GM12878 (cell line): ENCODE data around the gene PISD. TPM values are rescaled to one million over a fixed set of nuclear protein-coding genes. Genes with fewer than 3 reads are reported as not detected.

Experiments used
- E2F4 ChIP-seq: IDR thresholded peaks from 2 replicates; pipeline ENCODE4 v1.6.1; 2012; ENCODE audit warnings: low read depth, low read length, improper control_type of control experiment
- E2F8 ChIP-seq: fragments of 450-650 bp; IDR thresholded peaks from 2 replicates; pipeline ENCODE4 v1.6.1; 2018; ENCODE audit warnings: mild to moderate bottlenecking, low read depth, moderate library complexity; ENCODE audit not compliant: partially characterized antibody
- E4F1 ChIP-seq: fragments of 450-650 bp; IDR thresholded peaks from 2 replicates; pipeline ENCODE4 v1.6.1; 2018; ENCODE audit warnings: borderline replicate concordance, mild to moderate bottlenecking; ENCODE audit not compliant: partially characterized antibody
- KAT2A ChIP-seq: conservative IDR thresholded peaks from 2 replicates; pipeline ENCODE4 v1.6.1; 2011; ENCODE audit warnings: low read depth, low read length; ENCODE audit not compliant: control insufficient read depth
- MEF2A ChIP-seq: IDR thresholded peaks from 2 replicates; pipeline ENCODE4 v1.6.1; 2011; ENCODE audit warnings: low read depth, mild to moderate bottlenecking, low read length, moderate library complexity; ENCODE audit not compliant: insufficient read depth
- MYB ChIP-seq: fragments of 150-350 bp; IDR thresholded peaks from 2 replicates; pipeline ENCODE4 v1.6.1; 2014; ENCODE audit warnings: mild to moderate bottlenecking, low read depth, low read length, borderline replicate concordance
- PBX3 ChIP-seq: IDR thresholded peaks from 2 replicates; pipeline ENCODE4 v1.6.1; 2011; ENCODE audit warnings: mild to moderate bottlenecking, low read depth, low read length, moderate library complexity; ENCODE audit not compliant: insufficient replicate concordance
- POLR2AphosphoS5 ChIP-seq: IDR thresholded peaks from 2 replicates; pipeline ENCODE4 v1.6.1; 2011; ENCODE audit warnings: mild to moderate bottlenecking, low read length, inconsistent platforms
- RAD51 ChIP-seq: fragments of 450-650 bp; IDR thresholded peaks from 2 replicates; pipeline ENCODE4 v1.6.1; 2016; ENCODE audit warnings: moderate library complexity, mild to moderate bottlenecking, inconsistent platforms
- RCOR1 ChIP-seq: conservative IDR thresholded peaks from 2 replicates; pipeline ENCODE4 v1.6.1; 2012; ENCODE audit warnings: low read depth, low read length, improper control_type of control experiment
- SP1 ChIP-seq: IDR thresholded peaks from one replicate; pipeline ENCODE4 v1.6.1; 2011; ENCODE audit warnings: low read depth, low read length
- SRF ChIP-seq, 2 experiments: IDR thresholded peaks; 2 replicates each; pipeline ENCODE4 v1.6.1; 2011; ENCODE audit warnings: low read depth in 2 of 2, low read length in 2 of 2, mild to moderate bottlenecking in 1 of 2, moderate library complexity in 1 of 2
- TCF7 ChIP-seq: IDR thresholded peaks from 2 replicates; pipeline ENCODE4 v1.6.1; 2014; ENCODE audit warnings: antibody characterized with exemption, borderline replicate concordance
- YY1 ChIP-seq: IDR thresholded peaks from 2 replicates; pipeline ENCODE4 v1.6.1; 2011; ENCODE audit warnings: low read depth, mild to moderate bottlenecking, low read length
- ZBTB33 ChIP-seq: fragments of 450-650 bp; IDR thresholded peaks from 2 replicates; pipeline ENCODE4 v1.6.1; 2017; ENCODE audit warnings: mild to moderate bottlenecking
- ZBTB40 ChIP-seq: fragments of 450-650 bp; IDR thresholded peaks from 2 replicates; pipeline ENCODE4 v1.6.1; 2016; ENCODE audit warnings: mild to moderate bottlenecking, moderate library complexity, borderline replicate concordance
- polyA plus RNA-seq, 11 experiments: library from polyadenylated mRNA; depleted of rRNA in 4 of 11; unstranded in 6 of 11; stranded (reverse) in 5 of 11; fragments of >200 nt; fragmentation: Nextera tagmentation in 4 of 11; fragmentation: Illumina TruSeq in 1 of 11; extraction: Ambion mirVana in 4 of 11; extraction: Trizol in 1 of 11; gene quantifications; 1 replicate in 1 of 11; 2 replicates in 10 of 11; pipeline versions ENCODE4 v1.2.1 to v1.2.3, GENCODE V29; 2011 to 2016; ENCODE audit warnings: inconsistent platforms in 2 of 11, missing spikeins in 2 of 11, low read depth in 1 of 11
- total RNA-seq, 4 experiments: library from RNA; depleted of rRNA in 3 of 4; stranded (reverse); fragments of >200 nt in 3 of 4; fragmentation: Illumina TruSeq in 1 of 4; extraction: Trizol in 1 of 4; gene quantifications; 2 replicates each; pipeline versions ENCODE4 v1.2.1 to v1.2.3, GENCODE V29; 2013 to 2021

PISD gene
- total and polyA plus RNA-seq, 10 of the 15 experiments (the other 5 are each of a cell fraction or from before 2014, with no cell fraction given): 25.8 to 62.7 (median 45.8) TPM

- TF ChIP-seq PBX3 (peak; percentile 5), E2F4 (no peak), MYB (no peak), RCOR1 (no peak), TCF7 (no peak), SRF (IDR thresholded peaks at IDR 0.05; ENCODE audit: low read depth in 2 of 2, low read length in 2 of 2) (no peak), RAD51 (no peak), SP1 (no peak), ZBTB33 (no peak), ZBTB40 (no peak), E4F1 (no peak), KAT2A (no peak), E2F8 (no peak), YY1 (peak; percentile 81), POLR2AphosphoS5 (peak; percentile 86), MEF2A (no peak)
Observed at GRCh38 chr22:31637447-31637890, 24.5 kb downstream of the PISD start (continued).
